K562 (cell line): ENCODE measurements around the gene GTF3C1. TPM values are rescaled to one million over a fixed set of nuclear protein-coding genes. Genes with fewer than 3 reads are reported as not detected.

Experiments
- BRD9 ChIP-seq: fragments of 450-650 bp; IDR thresholded peaks from 2 replicates; pipeline ENCODE4 v1.6.1; 2018; ENCODE audit warnings: low read depth; ENCODE audit not compliant: partially characterized antibody
- CXXC5 ChIP-seq: fragments of 250-450 bp; sonication (Bioruptor Pico); IDR thresholded peaks from 2 replicates; pipeline ENCODE4 v1.8.0; 2022; ENCODE audit warnings: inconsistent platforms, mild to moderate bottlenecking, moderate library complexity
- KLF6 ChIP-seq: fragments of 250-450 bp; sonication (Bioruptor Pico); IDR thresholded peaks from 2 replicates; pipeline ENCODE4 v1.4.0; 2020; ENCODE audit warnings: mild to moderate bottlenecking, moderate library complexity, borderline replicate concordance
- LARP7 ChIP-seq: fragments of 450-650 bp; IDR thresholded peaks from 2 replicates; pipeline ENCODE4 v1.6.1; 2016
- MAZ ChIP-seq, 2 experiments: fragments of 450-650 bp in 1 of 2; sonication (generic) in 1 of 2; formaldehyde crosslinking; IDR thresholded peaks in 1 of 2; conservative IDR thresholded peaks in 1 of 2; 2 replicates each; pipeline versions ENCODE4 v1.4.0 to v1.5.0; 2020; ENCODE audit warnings: mild to moderate bottlenecking in 1 of 2, missing genetic modification reagents in 1 of 2
- NELFE ChIP-seq: IDR thresholded peaks from 2 replicates; pipeline ENCODE4 v1.6.1; 2011; ENCODE audit warnings: mild to moderate bottlenecking; ENCODE audit not compliant: insufficient read depth, insufficient read length
- SMARCA5 ChIP-seq: fragments of 450-650 bp; IDR thresholded peaks from 2 replicates; pipeline ENCODE4 v1.6.1; 2016
- SP2 ChIP-seq: IDR thresholded peaks from 2 replicates; pipeline ENCODE4 v1.6.1; 2011; ENCODE audit warnings: mild to moderate bottlenecking, low read depth, low read length, moderate library complexity; ENCODE audit not compliant: poor library complexity, severe bottlenecking; ENCODE audit errors: extremely low read depth
- ZBTB17 ChIP-seq: fragments of 450-650 bp; formaldehyde crosslinking; IDR thresholded peaks from 2 replicates; pipeline ENCODE4 v1.4.0; 2020; ENCODE audit warnings: mild to moderate bottlenecking
- polyA plus RNA-seq, 8 experiments: library from polyadenylated mRNA; depleted of rRNA in 4 of 8; stranded (reverse) in 5 of 8; unstranded in 3 of 8; fragments of >200 nt; fragmentation: Nextera tagmentation in 2 of 8; fragmentation: Illumina TruSeq in 1 of 8; extraction: Ambion mirVana in 2 of 8; extraction: Trizol in 1 of 8; gene quantifications; 2 replicates each; pipeline versions ENCODE4 v1.2.1 to v1.2.3, GENCODE V29; 2011 to 2014; ENCODE audit warnings: inconsistent platforms in 1 of 8, missing spikeins in 1 of 8
- total RNA-seq, 7 experiments: library from RNA; depleted of rRNA in 6 of 7; stranded (reverse); fragments of >200 nt in 6 of 7; fragmentation: Illumina TruSeq in 2 of 7; extraction: Trizol in 2 of 7; gene quantifications; 2 replicates each; pipeline versions ENCODE4 v1.2.1 to v1.2.3, GENCODE V29; 2011 to 2021; ENCODE audit warnings: low replicate concordance in 1 of 7
- TF ChIP-seq, protein P1 (sequence below): fragments of 250-450 bp; sonication (Bioruptor Pico); IDR thresholded peaks from 2 replicates; pipeline ENCODE4 v1.8.0; 2021; ENCODE audit warnings: moderate library complexity, mild to moderate bottlenecking, inconsistent platforms
- TF ChIP-seq, protein P2 (sequence below): sonication (generic); formaldehyde crosslinking; IDR thresholded peaks from 2 replicates; pipeline ENCODE4 v1.8.1; 2023; ENCODE audit warnings: mild to moderate bottlenecking, missing genetic modification reagents
- TF ChIP-seq, protein P3 (sequence below): sonication (generic); formaldehyde crosslinking; IDR thresholded peaks from 2 replicates; pipeline ENCODE4 v1.8.0; 2022; ENCODE audit warnings: missing genetic modification reagents, mild to moderate bottlenecking, borderline replicate concordance
- TF ChIP-seq, protein P4 (sequence below): fragments of 450-650 bp; formaldehyde crosslinking; IDR thresholded peaks from 2 replicates; pipeline ENCODE4 v1.4.0; 2020; ENCODE audit warnings: mild to moderate bottlenecking, moderate library complexity
- TF ChIP-seq, protein P5 (sequence below), 2 experiments: fragments of 150-350 bp in 1 of 2; IDR thresholded peaks; 2 replicates each; pipeline ENCODE4 v1.6.1; 2012 to 2016; ENCODE audit warnings: low read depth in 2 of 2, low read length in 2 of 2, mild to moderate bottlenecking in 1 of 2, moderate library complexity in 1 of 2
- TF ChIP-seq, protein P6 (sequence below): fragments of 450-650 bp; IDR thresholded peaks from 2 replicates; pipeline ENCODE4 v1.6.1; 2016

The GTF3C1 gene
- total and polyA plus RNA-seq, 9 of the 15 experiments (the other 6 are each of a cell fraction or from before 2014, with no cell fraction given): 0.72 to 63.6 (median 30.9) TPM

DNA sequence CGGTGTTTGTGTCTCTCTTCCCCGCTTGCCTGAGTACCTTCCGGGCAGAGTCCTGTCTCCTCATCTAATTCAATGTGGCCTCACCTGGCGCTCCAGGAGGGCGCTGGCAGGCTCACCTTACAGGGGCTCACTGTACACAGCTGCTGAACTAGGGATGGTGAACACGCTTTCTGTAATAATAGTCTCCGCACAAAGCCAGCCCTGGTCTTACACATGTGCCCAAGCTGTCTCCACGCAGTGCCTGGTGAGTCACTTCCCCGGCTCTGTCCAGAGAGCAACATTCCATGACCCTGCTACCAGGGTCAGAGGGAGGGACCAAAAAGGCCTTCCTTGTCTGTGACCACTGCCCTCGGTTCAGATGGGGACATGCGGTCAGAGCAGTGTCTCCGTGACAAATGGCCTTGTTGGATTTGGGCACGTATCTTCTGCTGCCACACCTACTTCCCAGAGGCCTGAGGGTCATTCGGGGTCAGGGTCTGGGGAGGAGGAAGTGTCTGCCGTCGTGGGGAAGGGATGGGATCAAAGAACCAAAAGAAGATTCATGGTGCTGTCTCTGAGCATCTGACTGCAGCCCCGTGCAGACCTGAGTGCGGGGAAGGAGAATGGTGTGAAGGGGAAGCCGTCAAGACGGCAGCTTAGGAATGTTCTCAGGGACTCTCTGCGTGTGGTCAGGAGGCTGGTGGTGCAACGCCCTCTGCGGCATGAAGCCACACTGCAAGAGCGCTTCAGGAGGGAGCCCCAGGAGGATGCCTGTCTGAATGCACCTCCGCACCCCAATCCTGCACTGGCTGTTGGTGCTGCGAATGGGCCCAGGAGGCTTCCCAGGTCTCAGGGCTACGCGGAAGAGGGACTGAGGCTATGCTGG is 78.9 kb downstream of the GTF3C1 start (continued):
- TF ChIP-seq, protein P1, sequence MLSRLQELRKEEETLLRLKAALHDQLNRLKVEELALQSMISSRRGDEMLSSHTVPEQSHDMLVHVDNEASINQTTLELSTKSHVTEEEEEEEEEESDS (CRISPR knock-in tag): no peak
- TF ChIP-seq, protein P2, sequence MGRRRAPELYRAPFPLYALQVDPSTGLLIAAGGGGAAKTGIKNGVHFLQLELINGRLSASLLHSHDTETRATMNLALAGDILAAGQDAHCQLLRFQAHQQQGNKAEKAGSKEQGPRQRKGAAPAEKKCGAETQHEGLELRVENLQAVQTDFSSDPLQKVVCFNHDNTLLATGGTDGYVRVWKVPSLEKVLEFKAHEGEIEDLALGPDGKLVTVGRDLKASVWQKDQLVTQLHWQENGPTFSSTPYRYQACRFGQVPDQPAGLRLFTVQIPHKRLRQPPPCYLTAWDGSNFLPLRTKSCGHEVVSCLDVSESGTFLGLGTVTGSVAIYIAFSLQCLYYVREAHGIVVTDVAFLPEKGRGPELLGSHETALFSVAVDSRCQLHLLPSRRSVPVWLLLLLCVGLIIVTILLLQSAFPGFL (CRISPR knock-in tag): no peak
- TF ChIP-seq BRD9 (no peak), MAZ (CRISPR knock-in tag; conservative IDR thresholded peaks at IDR 0.05 in 1 of 2, IDR thresholded peaks at IDR 0.05 in 1 of 2) (no peak), SP2 (no peak), LARP7 (no peak), SMARCA5 (no peak), ZBTB17 (CRISPR knock-in tag) (no peak), CXXC5 (CRISPR knock-in tag) (peak; percentile 51; the same call in 1 of the 2 replicates), KLF6 (no peak), NELFE (no peak)
- TF ChIP-seq, protein P3, sequence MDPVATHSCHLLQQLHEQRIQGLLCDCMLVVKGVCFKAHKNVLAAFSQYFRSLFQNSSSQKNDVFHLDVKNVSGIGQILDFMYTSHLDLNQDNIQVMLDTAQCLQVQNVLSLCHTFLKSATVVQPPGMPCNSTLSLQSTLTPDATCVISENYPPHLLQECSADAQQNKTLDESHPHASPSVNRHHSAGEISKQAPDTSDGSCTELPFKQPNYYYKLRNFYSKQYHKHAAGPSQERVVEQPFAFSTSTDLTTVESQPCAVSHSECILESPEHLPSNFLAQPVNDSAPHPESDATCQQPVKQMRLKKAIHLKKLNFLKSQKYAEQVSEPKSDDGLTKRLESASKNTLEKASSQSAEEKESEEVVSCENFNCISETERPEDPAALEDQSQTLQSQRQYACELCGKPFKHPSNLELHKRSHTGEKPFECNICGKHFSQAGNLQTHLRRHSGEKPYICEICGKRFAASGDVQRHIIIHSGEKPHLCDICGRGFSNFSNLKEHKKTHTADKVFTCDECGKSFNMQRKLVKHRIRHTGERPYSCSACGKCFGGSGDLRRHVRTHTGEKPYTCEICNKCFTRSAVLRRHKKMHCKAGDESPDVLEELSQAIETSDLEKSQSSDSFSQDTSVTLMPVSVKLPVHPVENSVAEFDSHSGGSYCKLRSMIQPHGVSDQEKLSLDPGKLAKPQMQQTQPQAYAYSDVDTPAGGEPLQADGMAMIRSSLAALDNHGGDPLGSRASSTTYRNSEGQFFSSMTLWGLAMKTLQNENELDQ (CRISPR knock-in tag): no peak
- TF ChIP-seq, protein P4, sequence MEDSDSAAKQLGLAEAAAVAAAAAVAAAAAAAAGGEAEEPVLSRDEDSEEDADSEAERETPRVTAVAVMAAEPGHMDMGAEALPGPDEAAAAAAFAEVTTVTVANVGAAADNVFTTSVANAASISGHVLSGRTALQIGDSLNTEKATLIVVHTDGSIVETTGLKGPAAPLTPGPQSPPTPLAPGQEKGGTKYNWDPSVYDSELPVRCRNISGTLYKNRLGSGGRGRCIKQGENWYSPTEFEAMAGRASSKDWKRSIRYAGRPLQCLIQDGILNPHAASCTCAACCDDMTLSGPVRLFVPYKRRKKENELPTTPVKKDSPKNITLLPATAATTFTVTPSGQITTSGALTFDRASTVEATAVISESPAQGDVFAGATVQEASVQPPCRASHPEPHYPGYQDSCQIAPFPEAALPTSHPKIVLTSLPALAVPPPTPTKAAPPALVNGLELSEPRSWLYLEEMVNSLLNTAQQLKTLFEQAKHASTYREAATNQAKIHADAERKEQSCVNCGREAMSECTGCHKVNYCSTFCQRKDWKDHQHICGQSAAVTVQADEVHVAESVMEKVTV (CRISPR knock-in tag): no peak
- TF ChIP-seq, protein P5, sequence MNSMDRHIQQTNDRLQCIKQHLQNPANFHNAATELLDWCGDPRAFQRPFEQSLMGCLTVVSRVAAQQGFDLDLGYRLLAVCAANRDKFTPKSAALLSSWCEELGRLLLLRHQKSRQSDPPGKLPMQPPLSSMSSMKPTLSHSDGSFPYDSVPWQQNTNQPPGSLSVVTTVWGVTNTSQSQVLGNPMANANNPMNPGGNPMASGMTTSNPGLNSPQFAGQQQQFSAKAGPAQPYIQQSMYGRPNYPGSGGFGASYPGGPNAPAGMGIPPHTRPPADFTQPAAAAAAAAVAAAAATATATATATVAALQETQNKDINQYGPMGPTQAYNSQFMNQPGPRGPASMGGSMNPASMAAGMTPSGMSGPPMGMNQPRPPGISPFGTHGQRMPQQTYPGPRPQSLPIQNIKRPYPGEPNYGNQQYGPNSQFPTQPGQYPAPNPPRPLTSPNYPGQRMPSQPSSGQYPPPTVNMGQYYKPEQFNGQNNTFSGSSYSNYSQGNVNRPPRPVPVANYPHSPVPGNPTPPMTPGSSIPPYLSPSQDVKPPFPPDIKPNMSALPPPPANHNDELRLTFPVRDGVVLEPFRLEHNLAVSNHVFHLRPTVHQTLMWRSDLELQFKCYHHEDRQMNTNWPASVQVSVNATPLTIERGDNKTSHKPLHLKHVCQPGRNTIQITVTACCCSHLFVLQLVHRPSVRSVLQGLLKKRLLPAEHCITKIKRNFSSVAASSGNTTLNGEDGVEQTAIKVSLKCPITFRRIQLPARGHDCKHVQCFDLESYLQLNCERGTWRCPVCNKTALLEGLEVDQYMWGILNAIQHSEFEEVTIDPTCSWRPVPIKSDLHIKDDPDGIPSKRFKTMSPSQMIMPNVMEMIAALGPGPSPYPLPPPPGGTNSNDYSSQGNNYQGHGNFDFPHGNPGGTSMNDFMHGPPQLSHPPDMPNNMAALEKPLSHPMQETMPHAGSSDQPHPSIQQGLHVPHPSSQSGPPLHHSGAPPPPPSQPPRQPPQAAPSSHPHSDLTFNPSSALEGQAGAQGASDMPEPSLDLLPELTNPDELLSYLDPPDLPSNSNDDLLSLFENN (IDR thresholded peaks at IDR 0.05; ENCODE audit: low read depth in 2 of 2, low read length in 2 of 2): no peak
- TF ChIP-seq, protein P6, sequence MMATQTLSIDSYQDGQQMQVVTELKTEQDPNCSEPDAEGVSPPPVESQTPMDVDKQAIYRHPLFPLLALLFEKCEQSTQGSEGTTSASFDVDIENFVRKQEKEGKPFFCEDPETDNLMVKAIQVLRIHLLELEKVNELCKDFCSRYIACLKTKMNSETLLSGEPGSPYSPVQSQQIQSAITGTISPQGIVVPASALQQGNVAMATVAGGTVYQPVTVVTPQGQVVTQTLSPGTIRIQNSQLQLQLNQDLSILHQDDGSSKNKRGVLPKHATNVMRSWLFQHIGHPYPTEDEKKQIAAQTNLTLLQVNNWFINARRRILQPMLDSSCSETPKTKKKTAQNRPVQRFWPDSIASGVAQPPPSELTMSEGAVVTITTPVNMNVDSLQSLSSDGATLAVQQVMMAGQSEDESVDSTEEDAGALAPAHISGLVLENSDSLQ: peak; percentile 87
